Glutamatergic neuron (in vitro differentiated cells): ENCODE measurements around the gene DISC1. TPM values are rescaled to one million over a fixed set of nuclear protein-coding genes. Genes with fewer than 3 reads are reported as not detected.

Experiments used
- DNase-seq: peaks from one replicate; pipeline ENCODE4 v3.0.0; 2022
- H3K27ac Mint-ChIP-seq: one replicate; pipeline ENCODE4 v1.8.0; 2020; ENCODE audit warnings: mild to moderate bottlenecking, mixed read lengths, inconsistent platforms; ENCODE audit not compliant: unreplicated experiment
- H3K27me3 Mint-ChIP-seq: one replicate; pipeline ENCODE4 v1.8.0; 2020; ENCODE audit warnings: mild to moderate bottlenecking, moderate library complexity, mixed read lengths, inconsistent platforms; ENCODE audit not compliant: unreplicated experiment
- H3K36me3 Mint-ChIP-seq: one replicate; pipeline ENCODE4 v1.8.0; 2020; ENCODE audit warnings: mild to moderate bottlenecking, mixed read lengths, inconsistent platforms; ENCODE audit not compliant: unreplicated experiment
- H3K4me1 Mint-ChIP-seq: one replicate; pipeline ENCODE4 v1.8.0; 2020; ENCODE audit warnings: mild to moderate bottlenecking, low read depth, mixed read lengths, inconsistent platforms; ENCODE audit not compliant: unreplicated experiment
- H3K4me3 Mint-ChIP-seq: one replicate; pipeline ENCODE4 v1.8.0; 2020; ENCODE audit warnings: mild to moderate bottlenecking, mixed read lengths, inconsistent platforms; ENCODE audit not compliant: unreplicated experiment
- H3K9me3 Mint-ChIP-seq: one replicate; pipeline ENCODE4 v1.8.0; 2020; ENCODE audit warnings: mild to moderate bottlenecking, moderate library complexity, mixed read lengths, inconsistent platforms; ENCODE audit not compliant: unreplicated experiment
- total RNA-seq: library from RNA; stranded (reverse); fragmentation: NEBNext Ultra II Directional; extraction: Animal tissue kit (Norgen Biotek cat#: 25700); gene quantifications from one replicate; pipeline ENCODE4 v1.2.1, GENCODE V29; 2021; ENCODE audit not compliant: unreplicated experiment
- TF ChIP-seq, protein P1 (sequence below): fragments of 200-600 bp; sonication (generic); IDR thresholded peaks from one replicate; pipeline ENCODE4 v1.5.0; 2021; ENCODE audit not compliant: partially characterized antibody, unreplicated experiment

DISC1 gene
- total RNA-seq, 1 donor from 2014 or later: 9.1 TPM

DNA sequence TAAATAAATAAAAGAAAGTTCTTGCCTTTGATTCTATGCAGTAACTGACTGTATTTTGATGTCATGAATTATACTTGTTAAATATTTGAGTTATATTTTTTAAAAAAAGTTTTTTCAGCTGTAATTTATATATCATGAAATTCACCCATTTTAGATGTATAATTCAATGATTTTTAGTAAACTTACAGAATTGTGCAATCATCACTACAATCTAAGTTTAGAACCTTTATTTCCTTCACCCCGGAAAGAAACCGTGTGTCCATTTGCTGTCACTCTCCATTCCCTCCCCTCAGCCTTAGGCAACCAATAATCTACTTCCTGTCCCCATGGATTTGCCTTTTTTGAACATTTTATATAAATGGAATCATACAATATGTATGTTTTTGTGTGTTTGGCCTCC is 32.5 kb upstream of the DISC1 start:
- peaks cover 2% of the 10 kb centered on the region for H3K27me3 Mint-ChIP-seq
- H3K4me1 Mint-ChIP-seq: peaks cover 7% of the 10 kb centered on the region
- no peak for DNase-seq
- no peaks in the 10 kb centered on the region for H3K9me3 Mint-ChIP-seq
- H3K4me3 Mint-ChIP-seq: no peak overlapping the region
- no peaks in the 10 kb centered on the region for H3K36me3 Mint-ChIP-seq
- H3K27ac Mint-ChIP-seq: no peak overlapping the region
- TF ChIP-seq, protein P1, sequence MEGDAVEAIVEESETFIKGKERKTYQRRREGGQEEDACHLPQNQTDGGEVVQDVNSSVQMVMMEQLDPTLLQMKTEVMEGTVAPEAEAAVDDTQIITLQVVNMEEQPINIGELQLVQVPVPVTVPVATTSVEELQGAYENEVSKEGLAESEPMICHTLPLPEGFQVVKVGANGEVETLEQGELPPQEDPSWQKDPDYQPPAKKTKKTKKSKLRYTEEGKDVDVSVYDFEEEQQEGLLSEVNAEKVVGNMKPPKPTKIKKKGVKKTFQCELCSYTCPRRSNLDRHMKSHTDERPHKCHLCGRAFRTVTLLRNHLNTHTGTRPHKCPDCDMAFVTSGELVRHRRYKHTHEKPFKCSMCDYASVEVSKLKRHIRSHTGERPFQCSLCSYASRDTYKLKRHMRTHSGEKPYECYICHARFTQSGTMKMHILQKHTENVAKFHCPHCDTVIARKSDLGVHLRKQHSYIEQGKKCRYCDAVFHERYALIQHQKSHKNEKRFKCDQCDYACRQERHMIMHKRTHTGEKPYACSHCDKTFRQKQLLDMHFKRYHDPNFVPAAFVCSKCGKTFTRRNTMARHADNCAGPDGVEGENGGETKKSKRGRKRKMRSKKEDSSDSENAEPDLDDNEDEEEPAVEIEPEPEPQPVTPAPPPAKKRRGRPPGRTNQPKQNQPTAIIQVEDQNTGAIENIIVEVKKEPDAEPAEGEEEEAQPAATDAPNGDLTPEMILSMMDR: no peak

DNA sequence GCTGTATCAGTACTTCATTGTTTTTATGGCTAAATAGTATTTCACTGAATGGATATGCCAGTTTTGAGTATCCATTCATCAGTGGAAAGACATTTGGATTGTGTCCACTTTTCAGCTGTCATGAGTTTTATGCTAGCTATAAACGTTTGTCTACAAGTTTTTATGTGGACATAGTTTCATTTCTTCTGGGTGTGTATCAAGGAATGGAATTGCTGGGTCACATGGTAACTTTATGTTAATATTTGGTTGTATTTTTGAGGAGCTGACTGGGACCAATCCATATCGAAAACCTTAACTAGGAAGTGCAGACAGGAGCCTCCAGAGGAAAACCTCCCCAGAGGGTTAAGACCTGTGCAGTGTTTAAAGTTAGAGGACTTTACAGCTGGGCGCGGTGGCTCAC is 31.8 kb upstream of the DISC1 start:
- no peak for DNase-seq
- H3K9me3 Mint-ChIP-seq: no peaks in the 10 kb centered on the region
- no peaks in the 10 kb centered on the region for H3K36me3 Mint-ChIP-seq
- no peak overlapping the region for H3K4me3 Mint-ChIP-seq
- TF ChIP-seq, protein P1: no peak
- no peak overlapping the region for H3K27ac Mint-ChIP-seq
- no peaks in the 10 kb centered on the region for H3K27me3 Mint-ChIP-seq
- peaks cover 7% of the 10 kb centered on the region for H3K4me1 Mint-ChIP-seq

DNA sequence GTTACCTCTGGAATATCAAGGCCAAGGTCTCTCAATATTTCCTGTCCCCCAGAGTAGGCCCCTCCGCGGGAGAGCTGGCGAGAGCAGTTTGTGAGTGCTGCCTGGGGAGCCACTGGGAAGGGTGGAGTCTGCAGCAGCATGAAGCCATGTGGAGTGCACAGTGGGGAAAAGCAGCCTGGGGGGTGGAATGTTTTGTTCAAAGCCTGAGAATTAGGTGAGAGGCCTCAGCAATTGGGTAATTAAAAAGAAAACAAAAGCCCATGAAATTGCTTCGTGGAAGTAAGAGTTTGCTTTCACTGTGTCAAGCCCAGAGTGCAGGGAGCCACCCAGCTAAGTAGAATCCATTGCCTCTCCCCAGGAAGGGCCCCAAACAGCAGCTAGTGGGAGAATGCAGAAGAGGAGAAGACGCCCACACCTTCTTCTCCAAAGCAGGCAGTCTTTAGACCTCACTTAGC is 30.2 kb upstream of the DISC1 start:
- no peak overlapping the region for H3K4me3 Mint-ChIP-seq
- H3K4me1 Mint-ChIP-seq: peaks cover 7% of the 10 kb centered on the region
- no peaks in the 10 kb centered on the region for H3K27me3 Mint-ChIP-seq
- TF ChIP-seq, protein P1: no peak
- H3K27ac Mint-ChIP-seq: no peak overlapping the region
- no peak for DNase-seq
- no peaks in the 10 kb centered on the region for H3K9me3 Mint-ChIP-seq
- H3K36me3 Mint-ChIP-seq: no peaks in the 10 kb centered on the region

DNA sequence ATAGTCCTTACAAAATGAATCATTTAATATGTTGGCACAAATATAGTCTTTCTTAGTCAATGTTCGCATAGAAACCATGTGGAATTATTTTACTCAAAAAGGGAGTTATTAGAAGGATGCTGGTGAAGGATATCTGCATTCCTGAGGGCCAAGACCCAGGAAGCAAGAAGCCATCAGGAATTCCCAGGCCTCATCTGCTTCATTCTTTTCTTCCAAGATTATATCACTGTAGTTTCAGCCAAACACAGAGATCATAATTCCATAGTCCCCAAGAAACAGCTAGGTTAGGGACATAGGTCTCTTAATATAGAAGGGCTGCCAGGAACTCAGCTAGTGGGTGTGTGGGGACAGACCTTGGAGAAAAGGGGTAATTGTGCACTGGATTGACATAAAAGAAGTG is 28.6 kb upstream of the DISC1 start:
- H3K4me1 Mint-ChIP-seq: peaks cover 5% of the 10 kb centered on the region
- DNase-seq: no peak
- H3K9me3 Mint-ChIP-seq: no peaks in the 10 kb centered on the region
- no peaks in the 10 kb centered on the region for H3K27me3 Mint-ChIP-seq
- TF ChIP-seq, protein P1: no peak
- no peak overlapping the region for H3K27ac Mint-ChIP-seq
- H3K4me3 Mint-ChIP-seq: no peak overlapping the region
- no peaks in the 10 kb centered on the region for H3K36me3 Mint-ChIP-seq

DNA sequence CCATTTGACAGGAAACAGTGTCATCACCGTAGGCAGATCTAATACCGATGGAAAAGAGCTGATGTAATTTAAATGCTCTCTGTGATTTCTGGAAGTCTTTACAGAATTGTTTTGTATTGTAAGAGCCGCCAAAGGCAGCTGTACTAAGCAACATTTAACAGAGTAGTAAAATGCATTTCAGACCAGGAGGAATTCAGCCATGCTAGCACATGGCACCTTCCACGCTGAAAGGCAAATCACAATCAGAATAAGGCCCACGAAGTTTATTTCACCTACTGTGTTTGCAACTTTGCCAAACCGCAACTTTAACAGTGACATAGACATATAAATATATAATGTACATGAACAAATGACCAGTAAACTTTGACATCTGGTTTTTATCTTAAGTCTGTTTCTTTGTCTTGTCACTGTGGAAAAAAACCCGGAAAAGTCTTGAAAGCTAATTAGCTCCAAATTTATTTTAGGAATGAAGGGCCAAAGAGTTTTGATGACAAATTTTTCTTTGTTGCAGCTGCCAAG is 26.1 kb upstream of the DISC1 start:
- no peaks in the 10 kb centered on the region for H3K9me3 Mint-ChIP-seq
- no peak overlapping the region for H3K27ac Mint-ChIP-seq
- H3K4me3 Mint-ChIP-seq: no peak overlapping the region
- H3K4me1 Mint-ChIP-seq: peaks cover 15% of the 10 kb centered on the region
- H3K36me3 Mint-ChIP-seq: no peaks in the 10 kb centered on the region
- TF ChIP-seq, protein P1: no peak
- H3K27me3 Mint-ChIP-seq: no peaks in the 10 kb centered on the region
- no peak for DNase-seq
